OCI-LY3 (cell line): ENCODE data around the gene TMEM120A.

Experiments used
- H2AFZ ChIP-seq: fragments of 200-600, 300-600 bp; shearing (Covaris generic); 2 replicates; pipeline ENCODE4 v1.6.0; 2014; ENCODE audit warnings: antibody characterized with exemption, low read depth, low read length
- H3K27ac ChIP-seq: fragments of 200-600, 300-600 bp; sonication (generic); 2 replicates; pipeline ENCODE4 v1.5.1; 2014; ENCODE audit warnings: mild to moderate bottlenecking, low read length, moderate library complexity, mixed read lengths
- H3K27me3 ChIP-seq: fragments of 200-600, 300-600 bp; sonication (generic); 2 replicates; pipeline ENCODE4 v1.6.1; 2014; ENCODE audit warnings: low read depth, low read length, mixed read lengths
- H3K36me3 ChIP-seq: fragments of 200-600, 300-600 bp; sonication (generic); replicated peaks from 2 replicates; pipeline ENCODE3; 2014; ENCODE audit warnings: low read depth, low read length, mixed read lengths
- H3K4me1 ChIP-seq: fragments of 300-600, 200-600 bp; sonication (generic); 2 replicates; pipeline ENCODE4 v1.6.1; 2014; ENCODE audit warnings: low read length, mixed read lengths
- H3K4me2 ChIP-seq: fragments of 200-600, 300-600 bp; sonication (generic); 2 replicates; pipeline ENCODE4 v1.6.1; 2014; ENCODE audit warnings: low read length, mixed read lengths
- H3K4me3 ChIP-seq: fragments of 300-600, 200-600 bp; sonication (generic); 2 replicates; pipeline ENCODE4 v1.5.1; 2014; ENCODE audit warnings: antibody characterized with exemption, mild to moderate bottlenecking, low read length, moderate library complexity
- H3K79me2 ChIP-seq: fragments of 300-600, 200-600 bp; shearing (Covaris generic); 2 replicates; pipeline ENCODE4 v1.6.1; 2014; ENCODE audit warnings: mild to moderate bottlenecking, low read length, mixed read lengths
- H3K9ac ChIP-seq: fragments of 300-600, 200-600 bp; shearing (Covaris generic); 2 replicates; pipeline ENCODE4 v1.6.0; 2014; ENCODE audit warnings: mild to moderate bottlenecking, low read length, moderate library complexity
- H3K9me3 ChIP-seq: fragments of 200-600, 300-600 bp; shearing (Covaris generic); 2 replicates; pipeline ENCODE4 v1.6.1; 2014; ENCODE audit warnings: low read length, mixed read lengths; ENCODE audit not compliant: insufficient read depth
- H4K20me1 ChIP-seq: fragments of 200-600, 300-600 bp; sonication (generic); 2 replicates; pipeline ENCODE4 v1.6.1; 2016; ENCODE audit warnings: low read length, mixed read lengths; ENCODE audit not compliant: insufficient read depth
- EZH2phosphoT487 ChIP-seq: fragments of 200-600 bp; shearing (Covaris generic); IDR thresholded peaks from 2 replicates; pipeline ENCODE4 v1.6.1; 2018; ENCODE audit warnings: antibody characterized with exemption, mixed run types, low read depth
- TF ChIP-seq, protein P1 (sequence below): fragments of 200-600, 300-600 bp; sonication (generic); IDR thresholded peaks from 2 replicates; pipeline ENCODE4 v1.5.1; 2014; ENCODE audit warnings: antibody characterized with exemption, low read length, low read depth

TMEM120A gene

DNA sequence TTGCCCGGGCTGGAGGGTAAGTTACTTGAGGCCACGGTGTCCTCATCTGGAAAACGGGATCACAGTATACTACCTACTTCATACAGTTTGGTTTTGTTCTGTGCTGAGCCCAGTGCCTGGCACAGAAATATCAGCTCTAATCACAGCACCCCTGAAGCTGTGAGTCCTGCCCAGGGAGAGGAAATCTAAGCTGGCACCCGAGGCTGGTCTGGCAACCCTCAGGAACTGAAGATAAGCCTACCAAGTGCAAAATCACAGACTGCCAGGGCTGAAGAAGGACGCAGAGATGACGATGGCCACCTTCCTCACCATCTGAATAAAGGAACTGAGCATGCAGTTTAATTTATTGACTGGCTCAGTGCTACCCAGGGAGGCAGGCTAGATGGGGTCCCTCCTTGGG is 7.7 kb upstream of the TMEM120A start:
- Histone ChIP-seq H3K27ac (no peak overlapping the region), H3K36me3 (no peaks in the 10 kb centered on the region)

DNA sequence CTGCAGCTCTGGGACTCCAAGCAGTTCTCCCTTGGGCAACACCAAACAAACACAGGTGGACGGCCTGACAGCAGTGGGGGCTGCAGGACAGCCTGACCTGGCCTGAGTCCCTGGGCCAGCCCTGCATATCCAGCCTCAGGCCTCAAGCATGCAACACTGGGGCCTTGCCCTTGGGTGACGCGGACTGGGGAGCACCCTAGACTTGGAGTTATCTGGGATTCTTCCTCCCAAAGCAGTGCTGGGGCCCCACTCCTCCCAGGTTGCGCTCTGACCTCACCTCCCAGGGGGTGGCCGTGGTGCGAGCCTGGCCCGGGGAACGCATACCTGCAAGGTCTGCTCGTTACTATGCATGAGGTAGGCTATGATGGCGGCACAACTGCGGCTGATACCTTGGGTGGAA is 6.2 kb upstream of the TMEM120A start:
- H3K9ac ChIP-seq, result no peak overlapping the region
- H2AFZ ChIP-seq, result no peak overlapping the region
- no peak overlapping the region for H3K4me3 ChIP-seq
- H3K27me3 ChIP-seq, result no peaks in the 10 kb centered on the region
- H3K4me1 ChIP-seq, result no peaks in the 10 kb centered on the region
- no peak overlapping the region for H3K27ac ChIP-seq
- H3K9me3 ChIP-seq, result no peaks in the 10 kb centered on the region
- no peaks in the 10 kb centered on the region for H3K79me2 ChIP-seq
- no peak for TF ChIP-seq EZH2phosphoT487
- TF ChIP-seq, protein P1, sequence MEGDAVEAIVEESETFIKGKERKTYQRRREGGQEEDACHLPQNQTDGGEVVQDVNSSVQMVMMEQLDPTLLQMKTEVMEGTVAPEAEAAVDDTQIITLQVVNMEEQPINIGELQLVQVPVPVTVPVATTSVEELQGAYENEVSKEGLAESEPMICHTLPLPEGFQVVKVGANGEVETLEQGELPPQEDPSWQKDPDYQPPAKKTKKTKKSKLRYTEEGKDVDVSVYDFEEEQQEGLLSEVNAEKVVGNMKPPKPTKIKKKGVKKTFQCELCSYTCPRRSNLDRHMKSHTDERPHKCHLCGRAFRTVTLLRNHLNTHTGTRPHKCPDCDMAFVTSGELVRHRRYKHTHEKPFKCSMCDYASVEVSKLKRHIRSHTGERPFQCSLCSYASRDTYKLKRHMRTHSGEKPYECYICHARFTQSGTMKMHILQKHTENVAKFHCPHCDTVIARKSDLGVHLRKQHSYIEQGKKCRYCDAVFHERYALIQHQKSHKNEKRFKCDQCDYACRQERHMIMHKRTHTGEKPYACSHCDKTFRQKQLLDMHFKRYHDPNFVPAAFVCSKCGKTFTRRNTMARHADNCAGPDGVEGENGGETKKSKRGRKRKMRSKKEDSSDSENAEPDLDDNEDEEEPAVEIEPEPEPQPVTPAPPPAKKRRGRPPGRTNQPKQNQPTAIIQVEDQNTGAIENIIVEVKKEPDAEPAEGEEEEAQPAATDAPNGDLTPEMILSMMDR, result no peak
- H4K20me1 ChIP-seq, result no peaks in the 10 kb centered on the region
- no peaks in the 10 kb centered on the region for H3K36me3 ChIP-seq
- H3K4me2 ChIP-seq, result no peak overlapping the region

More for the DNA sequence above, 7.7 kb upstream of the TMEM120A start:
- Histone ChIP-seq H3K79me2 (no peaks in the 10 kb centered on the region), H3K27me3 (no peaks in the 10 kb centered on the region), H3K4me1 (no peaks in the 10 kb centered on the region), H3K9ac (no peak overlapping the region), H3K9me3 (no peaks in the 10 kb centered on the region), H4K20me1 (no peaks in the 10 kb centered on the region), H3K4me3 (no peak overlapping the region), H3K4me2 (no peak overlapping the region), H2AFZ (no peak overlapping the region)
- TF ChIP-seq EZH2phosphoT487, result no peak
- TF ChIP-seq, protein P1, result no peak

DNA sequence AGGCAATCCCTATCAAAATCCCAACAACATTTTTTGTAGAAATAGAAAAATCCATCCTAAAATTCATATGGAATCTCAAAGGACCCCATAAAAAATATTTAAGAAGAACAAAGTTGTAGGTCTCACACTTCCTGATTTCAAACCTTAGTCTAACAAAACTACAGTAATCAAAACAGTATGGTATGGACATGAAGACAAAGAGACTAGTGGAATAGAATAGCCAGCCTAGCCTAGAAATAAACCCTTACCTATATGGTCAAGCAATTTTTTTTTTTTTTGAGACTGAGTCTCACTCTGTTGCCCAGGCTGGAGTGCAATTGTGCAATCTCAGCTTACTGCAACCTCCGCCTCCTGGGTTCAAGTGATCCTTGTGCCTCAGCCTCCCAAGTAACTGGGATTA is 3.6 kb upstream of the TMEM120A start:
- no peak overlapping the region for H3K4me2 ChIP-seq
- H3K4me3 ChIP-seq, result no peak overlapping the region
- H3K27ac ChIP-seq, result no peak overlapping the region
- no peaks in the 10 kb centered on the region for H3K27me3 ChIP-seq
- no peak overlapping the region for H2AFZ ChIP-seq
- no peaks in the 10 kb centered on the region for H3K36me3 ChIP-seq
- no peak overlapping the region for H3K9ac ChIP-seq
- H3K4me1 ChIP-seq, result peaks cover 3% of the 10 kb centered on the region; the same call in 1 of the 2 replicates
- no peaks in the 10 kb centered on the region for H3K79me2 ChIP-seq
- H4K20me1 ChIP-seq, result no peaks in the 10 kb centered on the region
- TF ChIP-seq, protein P1, result no peak
- TF ChIP-seq EZH2phosphoT487, result no peak
- no peaks in the 10 kb centered on the region for H3K9me3 ChIP-seq

DNA sequence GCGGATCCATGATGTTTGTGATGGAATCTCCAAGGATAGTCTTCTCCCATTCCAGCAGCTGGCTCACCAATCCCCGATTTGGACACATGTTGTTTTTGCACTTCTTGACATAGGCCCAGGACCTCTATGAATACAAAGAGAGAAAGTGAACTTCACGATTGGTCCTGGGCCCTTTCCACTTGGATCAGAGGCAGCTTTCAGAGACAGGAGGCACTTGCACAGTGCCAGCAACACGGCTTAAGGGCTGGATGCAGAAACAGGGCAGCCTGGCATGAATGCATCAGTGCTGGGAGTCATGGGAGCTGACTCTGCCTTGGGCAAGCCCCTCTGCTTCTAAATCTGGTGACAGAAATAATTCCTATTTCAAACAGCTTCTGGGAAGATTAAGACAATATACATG is 2.1 kb upstream of the TMEM120A start:
- no peak for TF ChIP-seq EZH2phosphoT487
- TF ChIP-seq, protein P1, result no peak
- Histone ChIP-seq H3K27me3 (no peaks in the 10 kb centered on the region), H3K9ac (no peak overlapping the region)

More for the DNA sequence above, 2.1 kb upstream of the TMEM120A start:
- no peak overlapping the region for H2AFZ ChIP-seq
- no peak overlapping the region for H3K4me2 ChIP-seq
- no peak overlapping the region for H3K4me3 ChIP-seq
- no peaks in the 10 kb centered on the region for H3K36me3 ChIP-seq
- H3K9me3 ChIP-seq, result no peaks in the 10 kb centered on the region
- H4K20me1 ChIP-seq, result no peaks in the 10 kb centered on the region
- H3K4me1 ChIP-seq, result peaks cover 3% of the 10 kb centered on the region; the same call in 1 of the 2 replicates
- no peak overlapping the region for H3K27ac ChIP-seq
- no peaks in the 10 kb centered on the region for H3K79me2 ChIP-seq
